PC-3 (cell line): ENCODE data around the gene GALNT14. TPM values are rescaled to one million over a fixed set of nuclear protein-coding genes. Genes with fewer than 3 reads are reported as not detected.

Source experiments
- ATAC-seq: fragments of 200-7000 bp; cut with Tn5 transposase; 2 replicates; pipeline ENCODE4 v1.9.1; 2020; ENCODE audit warnings: mild to moderate bottlenecking, moderate library complexity
- BruUV-seq: library from RNA; stranded (reverse); fragments of 400-500 nt; replicated peaks from 2 replicates; lab custom pipeline; 2021; lab: Mats Ljungman, UMichigan
- CTCF ChIA-PET: fragments of 300-600 bp; sonication (Branson Sonifier 250); formaldehyde crosslinking; loops from one replicate; lab custom pipeline; 2022; ENCODE audit warnings: antibody characterized with exemption; lab: Charles Lee
- POLR2A ChIA-PET: fragments of 300-600 bp; sonication (Branson Sonifier 250); formaldehyde crosslinking; loops from one replicate; lab custom pipeline; 2022; ENCODE audit warnings: antibody characterized with exemption; ENCODE audit not compliant: unreplicated experiment; lab: Charles Lee
- DNase-seq: peaks from one replicate; pipeline ENCODE4 v3.0.0-alpha.2; 2015
- H2AFZ ChIP-seq: fragments of 300-600 bp; sonication (generic); 2 replicates; pipeline ENCODE4 v1.6.0; 2016; ENCODE audit warnings: antibody characterized with exemption, low read length
- H3F3A ChIP-seq: fragments of 300-600 bp; sonication (generic); one replicate; pipeline ENCODE4 v1.6.0; 2017; ENCODE audit warnings: antibody characterized with exemption, low read length, control low read depth, mild to moderate bottlenecking; ENCODE audit not compliant: unreplicated experiment
- H3K27ac ChIP-seq: fragments of 300-600 bp; sonication (generic); 2 replicates; pipeline ENCODE4 v1.5.1; 2016; ENCODE audit warnings: mild to moderate bottlenecking, low read length
- H3K27me3 ChIP-seq: fragments of 300-600 bp; sonication (generic); 2 replicates; pipeline ENCODE4 v1.6.1; 2016; ENCODE audit warnings: low read length, mixed read lengths
- H3K36me3 ChIP-seq: fragments of 300-600 bp; sonication (generic); 2 replicates; pipeline ENCODE4 v1.6.1; 2016; ENCODE audit warnings: low read depth, mixed run types, low read length, mixed read lengths
- H3K4me1 ChIP-seq: fragments of 300-600 bp; sonication (generic); 2 replicates; pipeline ENCODE4 v1.5.1; 2016; ENCODE audit warnings: low read length; ENCODE audit not compliant: insufficient read depth
- H3K4me2 ChIP-seq: fragments of 300-600 bp; sonication (generic); 2 replicates; pipeline ENCODE4 v1.6.0; 2016; ENCODE audit warnings: low read length
- H3K4me3 ChIP-seq: fragments of 300-600 bp; sonication (generic); 2 replicates; pipeline ENCODE4 v1.5.1; 2016; ENCODE audit warnings: mild to moderate bottlenecking, low read length, mixed read lengths
- H3K79me2 ChIP-seq: fragments of 300-600 bp; sonication (generic); 2 replicates; pipeline ENCODE4 v1.6.1; 2017; ENCODE audit warnings: low read length, mixed read lengths
- H3K9ac ChIP-seq: fragments of 300-600 bp; sonication (generic); 2 replicates; pipeline ENCODE4 v1.6.0; 2016; ENCODE audit warnings: mild to moderate bottlenecking, low read length
- H3K9me2 ChIP-seq: fragments of 300-600 bp; sonication (generic); replicated peaks from 2 replicates; pipeline ENCODE4 v1.6.1; 2016; ENCODE audit warnings: mixed run types, low read length, mixed read lengths
- H3K9me3 ChIP-seq: fragments of 300-600 bp; sonication (generic); 2 replicates; pipeline ENCODE4 v1.6.1; 2016; ENCODE audit warnings: low read length, mixed read lengths
- H4K20me1 ChIP-seq: fragments of 300-600 bp; sonication (generic); 2 replicates; pipeline ENCODE4 v1.6.1; 2016; ENCODE audit warnings: low read length, mixed read lengths
- CTCF ChIP-seq: fragments of 300-600 bp; sonication (generic); conservative IDR thresholded peaks from 2 replicates; pipeline ENCODE4 v1.5.1; 2017; ENCODE audit warnings: antibody characterized with exemption, low read depth, mild to moderate bottlenecking, low read length
- EZH2 ChIP-seq: fragments of 300-600 bp; sonication (generic); IDR thresholded peaks from one replicate; pipeline ENCODE4 v1.6.1; 2017; ENCODE audit warnings: antibody characterized with exemption, mild to moderate bottlenecking, low read length; ENCODE audit not compliant: unreplicated experiment
- EZH2phosphoT487 ChIP-seq: fragments of 300-600 bp; sonication (generic); IDR thresholded peaks from 2 replicates; pipeline ENCODE4 v1.6.1; 2018; ENCODE audit warnings: mild to moderate bottlenecking, antibody characterized with exemption, low read length, borderline replicate concordance
- intact Hi-C: fragments of 100-400 bp; cut with micrococcal nuclease; formaldehyde crosslinking; loops from 2 replicates; pipeline ENCODE4 v1.9.0; 2023
- total RNA-seq: library from RNA; depleted of rRNA; stranded (reverse); fragments of >200 nt; gene quantifications from 2 replicates; pipeline ENCODE4 v1.2.3, GENCODE V29; 2014

Gene GALNT14
- total RNA-seq, 1 experiment from 2014 or later: 10.2 TPM

- POLR2A ChIA-PET: no interaction called here
- H3K9me3 ChIP-seq: no peaks in the 10 kb centered on the region
- no TSS peak for BruUV-seq
These were observed 24.5 kb downstream of the GALNT14 start for GRCh38 chr2:31113765-31114164.

GRCh38 chr2:31112544-31112943, 25.7 kb downstream of the GALNT14 start:
- no peaks in the 10 kb centered on the region for H3K9me2 ChIP-seq
- no peak overlapping the region for H2AFZ ChIP-seq
- no peaks in the 10 kb centered on the region for H3K36me3 ChIP-seq
- H3F3A ChIP-seq: no peaks in the 10 kb centered on the region
- H4K20me1 ChIP-seq: no peaks in the 10 kb centered on the region
- no TSS peak for BruUV-seq
- H3K9ac ChIP-seq: no peak overlapping the region
- ChIA-PET POLR2A (no interaction called here), CTCF (no interaction called here)
- DNase-seq: no peak
- TF ChIP-seq CTCF (no peak), EZH2 (no peak), EZH2phosphoT487 (no peak)
- intact Hi-C loops: no loop called here
- H3K27me3 ChIP-seq: peaks cover 13% of the 10 kb centered on the region; the same call in 1 of the 2 replicates
- H3K4me2 ChIP-seq: no peak overlapping the region
- no peaks in the 10 kb centered on the region for H3K9me3 ChIP-seq
- ATAC-seq: no peak
- H3K4me3 ChIP-seq: no peak overlapping the region
- no peak overlapping the region for H3K27ac ChIP-seq
- H3K79me2 ChIP-seq: no peaks in the 10 kb centered on the region
- H3K4me1 ChIP-seq: no peaks in the 10 kb centered on the region

More at GRCh38 chr2:31113765-31114164, 24.5 kb downstream of the GALNT14 start:
- no peak overlapping the region for H3K9ac ChIP-seq
- no peaks in the 10 kb centered on the region for H3K4me1 ChIP-seq
- H3K36me3 ChIP-seq: no peaks in the 10 kb centered on the region
- no peaks in the 10 kb centered on the region for H3K9me2 ChIP-seq
- no peak overlapping the region for H3K4me3 ChIP-seq
- CTCF ChIA-PET: no interaction called here
- no peaks in the 10 kb centered on the region for H3F3A ChIP-seq
- H3K4me2 ChIP-seq: no peak overlapping the region
- peaks cover 13% of the 10 kb centered on the region; the same call in 1 of the 2 replicates for H3K27me3 ChIP-seq
- no peaks in the 10 kb centered on the region for H3K79me2 ChIP-seq
- H2AFZ ChIP-seq: no peak overlapping the region
- no peak for ATAC-seq
- no peaks in the 10 kb centered on the region for H4K20me1 ChIP-seq
- no peak overlapping the region for H3K27ac ChIP-seq
- TF ChIP-seq EZH2 (no peak), CTCF (no peak), EZH2phosphoT487 (no peak)
- DNase-seq: no peak
- intact Hi-C loops: no loop called here

GRCh38 chr2:31110998-31111397, 27.2 kb downstream of the GALNT14 start:
- TF ChIP-seq CTCF: no peak
- TF ChIP-seq EZH2: no peak
- TF ChIP-seq EZH2phosphoT487: no peak
- H3K36me3 ChIP-seq: no peaks in the 10 kb centered on the region
- no TSS peak for BruUV-seq
- ATAC-seq (no peak), DNase-seq (no peak)
- H3K4me2 ChIP-seq: no peak overlapping the region
- H2AFZ ChIP-seq: no peak overlapping the region
- no peaks in the 10 kb centered on the region for H3F3A ChIP-seq
- no peak overlapping the region for H3K27ac ChIP-seq
- ChIA-PET CTCF (no interaction called here), POLR2A (no interaction called here)
- H3K79me2 ChIP-seq: no peaks in the 10 kb centered on the region
- no peaks in the 10 kb centered on the region for H3K9me3 ChIP-seq
- no peak overlapping the region for H3K4me3 ChIP-seq
- no peaks in the 10 kb centered on the region for H4K20me1 ChIP-seq
- intact Hi-C loops: no loop called here
- H3K4me1 ChIP-seq: no peaks in the 10 kb centered on the region
- H3K27me3 ChIP-seq: peaks cover 13% of the 10 kb centered on the region; the same call in 1 of the 2 replicates
- H3K9me2 ChIP-seq: no peaks in the 10 kb centered on the region
- H3K9ac ChIP-seq: no peak overlapping the region
